Stimulated activated CD4-positive, alpha-beta T cell treated with anti-CD3 and anti-CD28 coated beads, Interleukin-1b, Interleukin-23, amount 100 ng/mL, for 48 hours (primary cell): Measurements from ENCODE around the gene BOC.

Experiments used
- DNase-seq: peaks from one replicate; pipeline ENCODE4 v3.0.0-alpha.2; 2020

Gene BOC

DNA sequence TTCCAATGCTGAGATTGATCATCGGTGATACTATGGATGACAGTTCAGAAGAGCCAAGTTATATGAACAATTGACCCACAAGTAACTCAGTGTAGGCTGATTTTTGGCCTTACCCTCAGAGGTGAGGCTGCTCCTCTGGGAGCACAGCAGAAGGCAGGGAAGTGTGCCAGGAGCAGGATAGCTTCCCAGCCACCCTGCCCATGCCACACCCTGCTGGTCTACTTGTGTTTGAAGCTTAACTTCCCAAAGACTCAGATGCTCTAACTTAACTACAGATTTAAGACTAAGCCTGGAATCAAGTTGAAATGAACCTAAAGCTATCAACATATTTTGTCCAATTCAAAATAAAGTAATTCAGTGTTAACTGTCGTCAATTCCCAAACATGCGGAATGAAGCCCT is 77.5 kb downstream of the BOC start:
- DNase-seq: no peak

- DNase-seq: no peak
Observed at GRCh38 chr3:113291572-113291971, 80.2 kb downstream of the BOC start.

DNA sequence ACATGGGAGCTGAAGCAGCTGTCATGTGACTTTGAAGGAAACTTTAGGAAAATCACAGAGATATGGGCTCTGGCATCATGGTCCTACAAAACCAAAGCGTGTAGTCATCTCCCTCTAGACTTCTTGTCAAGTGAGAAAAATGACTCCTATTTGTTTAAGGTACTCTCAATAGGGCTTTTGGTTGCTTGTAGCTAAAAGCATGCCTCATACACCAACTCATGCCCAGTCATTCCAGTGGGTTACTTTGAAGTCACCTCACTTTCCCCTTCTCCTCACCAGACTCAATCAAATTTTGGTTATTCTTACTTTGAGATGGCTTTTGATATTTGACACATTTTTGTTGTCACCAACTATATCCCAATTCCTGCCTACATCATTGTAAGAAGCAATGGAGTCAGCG is 81.6 kb downstream of the BOC start:
- DNase-seq: no peak

- DNase-seq: no peak
Observed at GRCh38 chr3:113293348-113293747, 82.0 kb downstream of the BOC start.

- no peak for DNase-seq
Observed at GRCh38 chr3:113295463-113295862, 84.1 kb downstream of the BOC start.

DNA sequence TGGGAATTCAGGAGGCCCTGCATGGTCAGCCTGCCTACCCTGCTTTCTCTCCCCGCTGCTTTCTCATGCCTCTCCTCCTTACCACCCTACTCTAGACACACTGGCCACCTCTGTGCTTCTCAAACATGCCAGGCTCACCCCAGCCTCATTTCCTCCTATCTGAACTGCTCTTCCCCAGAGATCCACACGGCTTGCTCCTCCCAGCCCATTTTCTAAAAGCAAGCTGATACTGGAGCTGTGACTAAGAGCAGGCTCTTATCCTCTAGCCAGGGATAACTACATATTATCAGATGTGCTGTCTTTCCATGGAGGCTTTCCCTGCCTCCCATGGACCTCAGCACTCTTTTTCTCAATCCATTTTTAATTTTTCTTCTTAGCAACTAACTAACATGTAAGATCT is 85.9 kb downstream of the BOC start:
- DNase-seq: no peak

DNA sequence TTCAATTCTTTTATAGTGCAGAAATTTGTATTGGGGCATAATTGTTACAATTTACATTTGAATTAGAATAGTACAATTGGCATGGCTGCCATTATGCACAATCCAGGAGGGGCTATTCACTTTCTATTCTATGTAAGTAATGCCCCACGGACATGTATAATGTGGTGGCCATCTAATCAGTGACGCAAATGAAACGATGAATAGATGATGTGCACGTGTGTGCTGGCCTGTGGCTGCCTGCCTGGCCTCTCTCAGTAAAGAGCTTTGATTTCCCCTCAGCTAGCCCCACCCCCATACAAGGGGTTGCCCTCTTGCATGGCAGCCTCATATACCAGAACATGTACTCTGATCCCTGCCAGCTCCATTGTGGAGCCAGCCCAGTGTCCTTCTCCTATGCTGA is 86.5 kb downstream of the BOC start:
- no peak for DNase-seq

DNA sequence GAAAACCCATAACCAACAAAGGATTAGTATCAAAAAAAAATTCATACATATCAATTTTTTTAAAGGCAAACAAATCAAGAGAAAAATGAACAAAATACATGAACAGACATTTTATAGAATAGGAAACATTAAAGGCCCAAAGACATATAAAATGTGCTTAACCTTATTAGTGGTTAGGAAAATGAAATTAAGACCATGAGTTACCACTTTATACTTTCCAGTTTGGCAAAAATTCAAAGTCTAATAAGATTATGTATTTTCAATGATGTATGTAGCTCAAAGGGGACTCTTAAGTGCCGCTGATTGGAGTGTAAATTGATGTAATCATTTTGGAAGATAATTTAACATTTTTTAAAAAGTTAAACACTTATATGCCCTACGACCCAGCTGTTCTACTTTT is 89.2 kb downstream of the BOC start:
- no peak for DNase-seq

DNA sequence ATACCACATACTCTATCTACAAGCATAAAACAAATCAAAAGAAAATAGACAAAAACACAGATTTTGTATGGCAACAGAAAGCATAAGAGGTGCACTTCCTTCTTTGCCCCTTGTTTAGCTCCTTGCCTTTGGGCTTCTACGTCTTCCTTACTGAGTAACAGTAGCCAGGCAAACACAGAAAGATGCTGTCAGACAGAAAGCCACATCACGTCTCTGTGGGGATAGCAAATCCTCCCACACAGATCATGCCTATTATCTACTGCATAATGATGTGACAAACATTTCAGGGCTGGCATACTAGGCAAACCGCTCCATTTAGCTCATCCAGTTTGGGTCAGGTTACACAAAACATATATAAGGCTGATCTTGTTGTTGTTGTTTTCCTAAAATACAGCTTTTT is 92.7 kb downstream of the BOC start:
- no peak for DNase-seq

DNA sequence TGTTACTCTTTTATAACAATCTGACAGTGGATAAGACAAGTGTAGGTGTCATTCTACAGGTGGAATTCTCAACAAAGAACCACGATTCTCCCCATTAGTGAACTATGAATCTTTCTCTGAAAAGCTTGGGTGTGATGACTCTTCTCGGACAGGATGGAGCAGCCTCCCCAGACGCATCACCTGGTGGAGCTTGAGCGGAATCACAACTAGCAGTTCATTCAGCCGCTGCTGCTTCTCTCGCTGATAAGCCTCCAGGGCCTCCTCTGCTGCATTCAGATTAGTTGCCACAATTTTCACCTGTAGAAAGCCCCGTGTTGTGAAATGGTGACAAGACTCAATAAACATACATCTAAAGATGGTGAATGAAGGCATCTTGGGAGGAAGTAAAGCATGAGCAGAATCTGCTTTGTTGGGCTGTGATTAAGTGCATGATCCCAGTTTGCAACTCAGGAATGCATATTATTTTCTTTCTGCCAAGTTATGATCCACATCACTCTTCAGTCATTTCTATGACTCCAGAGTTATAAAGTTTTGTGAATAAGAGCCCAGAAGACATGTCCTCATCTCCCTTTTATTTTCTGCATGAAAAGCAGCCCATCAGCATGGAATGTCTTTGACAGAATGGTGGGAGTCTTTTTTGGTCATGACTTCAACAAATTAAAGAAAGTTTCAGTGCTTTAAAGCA is 93.6 kb downstream of the BOC start:
- no peak for DNase-seq

DNA sequence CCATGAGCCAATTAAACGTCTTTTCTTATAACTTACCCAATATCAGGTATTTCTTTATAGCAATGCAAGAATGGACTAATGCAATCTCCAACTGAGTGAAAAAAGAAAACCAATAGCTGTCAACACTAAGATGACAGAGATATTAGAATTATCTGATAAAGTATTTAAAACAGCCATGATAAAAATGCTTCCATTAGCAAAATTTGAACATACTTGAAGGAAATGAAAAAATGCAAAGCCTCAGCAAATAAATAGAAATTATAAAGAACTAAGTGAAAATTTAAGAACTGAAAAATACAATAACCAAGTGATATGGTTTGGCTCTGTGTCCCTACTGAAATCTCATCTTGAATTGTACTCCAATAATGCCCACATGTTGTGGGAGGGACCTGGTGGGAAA is 99.6 kb downstream of the BOC start:
- DNase-seq: no peak

GRCh38 chr3:113312416-113312815 is 101.1 kb downstream of the BOC start:
- DNase-seq: no peak

- no peak for DNase-seq
Observed at GRCh38 chr3:113314923-113315322, 103.6 kb downstream of the BOC start.

DNA sequence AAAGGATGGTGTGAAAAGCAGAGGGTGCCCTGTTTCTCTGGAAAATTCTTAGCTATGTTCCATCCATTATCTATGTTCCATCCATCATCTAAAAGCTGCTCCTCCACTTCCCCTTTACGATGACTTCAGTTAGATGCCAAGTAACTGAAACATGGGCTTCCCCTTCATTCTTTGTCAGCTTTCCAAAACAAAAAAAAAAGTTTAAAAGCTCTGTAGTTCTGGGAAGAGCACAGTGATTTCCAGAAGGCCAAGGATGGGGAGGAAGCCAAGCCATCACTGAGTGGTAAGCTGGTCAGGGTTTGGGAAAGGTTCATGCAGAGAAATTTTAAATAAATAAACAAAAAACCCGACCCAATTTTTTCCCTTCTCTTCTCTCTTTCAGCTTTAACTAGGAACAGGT is 118.4 kb downstream of the BOC start:
- DNase-seq: no peak

GRCh38 chr3:113330742-113331141 is 119.4 kb downstream of the BOC start:
- DNase-seq: no peak

GRCh38 chr3:113331187-113331586 is 119.8 kb downstream of the BOC start:
- DNase-seq: no peak
